ENCODE results near the gene RBMS3.

DNA sequence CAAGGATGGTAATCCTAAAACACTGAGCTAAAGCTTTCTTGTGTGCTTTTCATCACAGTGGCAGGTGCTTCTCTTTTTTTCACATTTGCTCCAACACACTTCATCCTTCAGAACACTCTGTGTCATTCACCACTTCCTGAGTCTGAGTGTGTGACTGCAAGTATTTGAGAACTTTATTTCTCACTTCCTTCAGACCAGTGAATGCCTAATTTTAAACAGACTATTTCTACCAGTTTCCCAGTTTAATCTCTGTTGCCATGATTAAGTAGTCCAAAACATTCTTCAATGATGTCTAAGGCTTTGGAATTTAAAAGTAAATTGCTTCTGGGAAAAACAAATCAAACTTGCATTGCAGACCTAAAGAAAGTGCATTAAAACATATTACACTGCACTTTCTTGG is 541.2 kb downstream of the RBMS3 start:
- TF ChIP-seq DR1 (CRISPR knock-in tag; IDR thresholded peaks at IDR 0.05) (no peak), SP1 (IDR thresholded peaks at IDR 0.05) (no peak), SP1 (CRISPR knock-in tag; IDR thresholded peaks at IDR 0.05) (no peak), HCFC1 (IDR thresholded peaks at IDR 0.05; ENCODE audit: low read depth, low read length) (no peak), CREM (IDR thresholded peaks at IDR 0.05) (no peak), CREM (CRISPR knock-in tag; IDR thresholded peaks at IDR 0.05) (no peak), ZNF274 (CRISPR knock-in tag; IDR thresholded peaks at IDR 0.05) (no peak), ELF3 (CRISPR knock-in tag; IDR thresholded peaks at IDR 0.05) (no peak), POLR2AphosphoS5 (IDR thresholded peaks at IDR 0.05; ENCODE audit: low read depth, low read length) (no peak), POLR2A (IDR thresholded peaks at IDR 0.05; ENCODE audit: insufficient read depth in 1 of 2, low read depth in 2 of 2, low read length in 2 of 2) (no peak), TSC22D2 (CRISPR knock-in tag; IDR thresholded peaks at IDR 0.05; ENCODE audit: borderline replicate concordance) (no peak)
- TF ChIP-seq, protein P1, sequence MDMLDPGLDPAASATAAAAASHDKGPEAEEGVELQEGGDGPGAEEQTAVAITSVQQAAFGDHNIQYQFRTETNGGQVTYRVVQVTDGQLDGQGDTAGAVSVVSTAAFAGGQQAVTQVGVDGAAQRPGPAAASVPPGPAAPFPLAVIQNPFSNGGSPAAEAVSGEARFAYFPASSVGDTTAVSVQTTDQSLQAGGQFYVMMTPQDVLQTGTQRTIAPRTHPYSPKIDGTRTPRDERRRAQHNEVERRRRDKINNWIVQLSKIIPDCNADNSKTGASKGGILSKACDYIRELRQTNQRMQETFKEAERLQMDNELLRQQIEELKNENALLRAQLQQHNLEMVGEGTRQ (IDR thresholded peaks at IDR 0.05; ENCODE audit: low read depth, low read length) = no peak
- TF ChIP-seq, protein P1 (CRISPR knock-in tag; IDR thresholded peaks at IDR 0.05; ENCODE audit: borderline replicate concordance) = no peak
- TF ChIP-seq, protein P2, sequence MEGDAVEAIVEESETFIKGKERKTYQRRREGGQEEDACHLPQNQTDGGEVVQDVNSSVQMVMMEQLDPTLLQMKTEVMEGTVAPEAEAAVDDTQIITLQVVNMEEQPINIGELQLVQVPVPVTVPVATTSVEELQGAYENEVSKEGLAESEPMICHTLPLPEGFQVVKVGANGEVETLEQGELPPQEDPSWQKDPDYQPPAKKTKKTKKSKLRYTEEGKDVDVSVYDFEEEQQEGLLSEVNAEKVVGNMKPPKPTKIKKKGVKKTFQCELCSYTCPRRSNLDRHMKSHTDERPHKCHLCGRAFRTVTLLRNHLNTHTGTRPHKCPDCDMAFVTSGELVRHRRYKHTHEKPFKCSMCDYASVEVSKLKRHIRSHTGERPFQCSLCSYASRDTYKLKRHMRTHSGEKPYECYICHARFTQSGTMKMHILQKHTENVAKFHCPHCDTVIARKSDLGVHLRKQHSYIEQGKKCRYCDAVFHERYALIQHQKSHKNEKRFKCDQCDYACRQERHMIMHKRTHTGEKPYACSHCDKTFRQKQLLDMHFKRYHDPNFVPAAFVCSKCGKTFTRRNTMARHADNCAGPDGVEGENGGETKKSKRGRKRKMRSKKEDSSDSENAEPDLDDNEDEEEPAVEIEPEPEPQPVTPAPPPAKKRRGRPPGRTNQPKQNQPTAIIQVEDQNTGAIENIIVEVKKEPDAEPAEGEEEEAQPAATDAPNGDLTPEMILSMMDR (CRISPR knock-in tag; IDR thresholded peaks at IDR 0.05) = no peak
- TF ChIP-seq, protein P3, sequence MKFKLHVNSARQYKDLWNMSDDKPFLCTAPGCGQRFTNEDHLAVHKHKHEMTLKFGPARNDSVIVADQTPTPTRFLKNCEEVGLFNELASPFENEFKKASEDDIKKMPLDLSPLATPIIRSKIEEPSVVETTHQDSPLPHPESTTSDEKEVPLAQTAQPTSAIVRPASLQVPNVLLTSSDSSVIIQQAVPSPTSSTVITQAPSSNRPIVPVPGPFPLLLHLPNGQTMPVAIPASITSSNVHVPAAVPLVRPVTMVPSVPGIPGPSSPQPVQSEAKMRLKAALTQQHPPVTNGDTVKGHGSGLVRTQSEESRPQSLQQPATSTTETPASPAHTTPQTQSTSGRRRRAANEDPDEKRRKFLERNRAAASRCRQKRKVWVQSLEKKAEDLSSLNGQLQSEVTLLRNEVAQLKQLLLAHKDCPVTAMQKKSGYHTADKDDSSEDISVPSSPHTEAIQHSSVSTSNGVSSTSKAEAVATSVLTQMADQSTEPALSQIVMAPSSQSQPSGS (CRISPR knock-in tag; IDR thresholded peaks at IDR 0.05) = no peak
